Mononuclear cell (primary cell): ENCODE measurements around the gene AEBP2. TPM values are rescaled to one million over a fixed set of nuclear protein-coding genes. Genes with fewer than 3 reads are reported as not detected.
"Not testable (repeated sequence)": the region's sequence is repeated elsewhere in the genome, so short reads cannot be mapped to it uniquely, and the experiment has no call there.

Experiments used
- H3K27me3 ChIP-seq: 2 replicates; pipeline ENCODE4 v1.6.0; 2011; ENCODE audit warnings: low read length, control low read depth; ENCODE audit not compliant: insufficient read depth
- H3K4me1 ChIP-seq: 2 replicates; pipeline ENCODE4 v1.5.1; 2011; ENCODE audit warnings: mild to moderate bottlenecking, low read length, control low read depth; ENCODE audit not compliant: insufficient read depth
- H3K4me3 ChIP-seq: 2 replicates; pipeline ENCODE4 v1.5.1; 2011; ENCODE audit warnings: mild to moderate bottlenecking, low read length, moderate library complexity
- H3K9me3 ChIP-seq: 2 replicates; pipeline ENCODE4 v1.5.1; 2011; ENCODE audit warnings: low read depth, mild to moderate bottlenecking, control low read depth, low read length
- total RNA-seq: library from RNA; depleted of rRNA; stranded (reverse); fragments of >200 nt; gene quantifications from one replicate; pipeline ENCODE4 v1.2.3, GENCODE V29; 2012

AEBP2 gene, protein sequence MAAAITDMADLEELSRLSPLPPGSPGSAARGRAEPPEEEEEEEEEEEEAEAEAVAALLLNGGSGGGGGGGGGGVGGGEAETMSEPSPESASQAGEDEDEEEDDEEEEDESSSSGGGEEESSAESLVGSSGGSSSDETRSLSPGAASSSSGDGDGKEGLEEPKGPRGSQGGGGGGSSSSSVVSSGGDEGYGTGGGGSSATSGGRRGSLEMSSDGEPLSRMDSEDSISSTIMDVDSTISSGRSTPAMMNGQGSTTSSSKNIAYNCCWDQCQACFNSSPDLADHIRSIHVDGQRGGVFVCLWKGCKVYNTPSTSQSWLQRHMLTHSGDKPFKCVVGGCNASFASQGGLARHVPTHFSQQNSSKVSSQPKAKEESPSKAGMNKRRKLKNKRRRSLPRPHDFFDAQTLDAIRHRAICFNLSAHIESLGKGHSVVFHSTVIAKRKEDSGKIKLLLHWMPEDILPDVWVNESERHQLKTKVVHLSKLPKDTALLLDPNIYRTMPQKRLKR
- total RNA-seq = 29.9 TPM

DNA sequence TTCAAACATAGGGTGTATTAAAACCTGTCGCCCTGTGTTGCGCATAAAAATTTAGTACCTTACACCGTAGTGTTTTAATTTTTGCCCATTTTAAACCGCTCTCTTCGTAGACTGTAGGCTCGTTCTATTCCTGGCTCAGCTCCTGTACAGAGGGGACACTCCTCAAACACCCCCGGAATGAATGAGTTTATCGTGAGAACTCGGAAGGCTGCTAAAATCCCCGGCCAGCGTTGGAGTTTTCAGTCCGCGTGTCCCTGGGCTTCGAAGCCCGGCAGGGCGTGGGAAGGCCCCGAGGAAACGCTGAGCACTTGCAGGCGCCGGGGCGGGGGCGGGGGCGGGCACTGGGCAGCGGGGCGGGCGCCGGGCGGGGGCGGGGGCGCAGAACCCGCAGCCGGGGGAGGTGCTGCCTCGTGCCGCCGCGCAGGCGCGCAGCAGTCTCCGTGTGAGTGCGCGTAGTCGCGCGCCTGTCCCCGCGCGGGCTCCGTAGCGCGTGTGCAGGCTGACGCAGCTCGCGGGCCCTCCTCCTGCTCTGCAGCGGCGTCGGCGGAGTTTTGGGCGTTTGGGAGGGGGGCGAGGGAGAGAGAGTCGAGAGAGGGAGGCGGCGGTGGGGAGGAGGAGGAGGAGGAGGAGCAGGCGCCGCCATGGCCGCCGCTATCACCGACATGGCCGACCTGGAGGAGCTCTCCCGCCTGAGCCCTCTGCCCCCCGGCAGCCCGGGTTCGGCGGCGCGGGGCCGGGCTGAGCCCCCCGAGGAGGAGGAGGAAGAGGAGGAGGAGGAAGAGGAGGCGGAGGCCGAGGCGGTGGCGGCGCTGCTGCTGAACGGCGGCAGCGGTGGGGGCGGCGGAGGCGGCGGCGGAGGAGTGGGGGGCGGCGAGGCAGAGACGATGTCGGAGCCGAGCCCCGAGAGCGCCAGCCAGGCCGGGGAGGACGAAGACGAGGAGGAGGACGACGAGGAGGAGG lies at the start of gene AEBP2:
Gene AEBP2, plus strand, starts transcription at position 434 of the 960 bp plus-strand sequence. Its CDS starts 208 bp downstream, at position 642.
- H3K4me3 ChIP-seq = peak within 1 kb of the TSS; percentile 71

DNA sequence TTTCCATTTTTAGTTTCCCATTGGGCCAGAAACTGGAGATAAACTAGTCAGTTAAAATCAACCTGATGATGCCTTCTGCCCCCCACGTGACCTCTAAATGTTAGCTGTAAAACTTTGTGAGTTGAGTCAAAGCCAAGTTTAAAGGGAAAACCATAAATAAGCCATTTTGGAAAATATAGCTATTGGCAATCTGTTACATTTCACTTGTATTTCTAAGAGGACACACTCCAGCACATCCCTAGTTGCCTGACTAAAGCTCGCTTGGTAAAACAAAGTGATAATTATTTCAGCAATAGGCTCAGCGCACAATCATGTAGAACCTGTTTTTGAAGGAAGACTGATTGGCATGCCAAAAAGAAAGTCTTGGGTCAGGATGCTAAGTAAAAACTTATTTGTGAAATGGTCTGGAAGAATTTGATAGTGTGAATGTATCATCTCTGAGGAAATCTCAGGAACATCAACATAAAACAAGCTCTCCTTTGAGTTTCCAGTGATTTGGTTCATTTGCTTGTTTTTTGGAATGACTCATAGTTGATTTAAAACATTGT lies 49.2 kb upstream of the AEBP2 start:
- Histone ChIP-seq H3K27me3 (no peaks in the 10 kb centered on the region), H3K4me1 (no peaks in the 10 kb centered on the region), H3K4me3 (no peak overlapping the region)

More for the DNA sequence above, at the start of gene AEBP2:
- Histone ChIP-seq H3K4me1 (peaks cover 19% of the 10 kb centered on the region), H3K27me3 (no peaks in the 10 kb centered on the region), H3K9me3 (no peaks in the 10 kb centered on the region)

DNA sequence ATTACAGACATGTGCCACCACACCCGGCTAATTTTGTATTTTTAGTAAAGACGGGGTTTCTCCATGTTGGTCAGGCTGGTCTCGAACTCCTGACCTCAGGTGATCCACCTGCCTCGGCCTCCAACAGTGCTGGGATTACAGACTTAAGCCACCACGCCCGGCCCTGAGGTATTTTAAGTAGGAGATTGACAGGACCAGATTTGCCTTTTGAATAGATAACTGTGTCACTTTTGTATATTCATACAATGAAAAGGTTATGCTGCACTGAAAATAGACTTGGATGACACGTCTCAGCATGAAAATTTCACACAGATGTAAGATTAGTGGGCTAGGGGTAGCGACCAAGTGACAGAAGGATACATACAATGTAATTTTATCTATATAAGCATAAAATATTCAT lies 46.6 kb upstream of the AEBP2 start:
- H3K9me3 ChIP-seq, H3K4me3 ChIP-seq, H3K4me1 ChIP-seq, H3K27me3 ChIP-seq: not testable (repeated sequence)

More for the DNA sequence above, 49.2 kb upstream of the AEBP2 start:
- no peaks in the 10 kb centered on the region for H3K9me3 ChIP-seq

DNA sequence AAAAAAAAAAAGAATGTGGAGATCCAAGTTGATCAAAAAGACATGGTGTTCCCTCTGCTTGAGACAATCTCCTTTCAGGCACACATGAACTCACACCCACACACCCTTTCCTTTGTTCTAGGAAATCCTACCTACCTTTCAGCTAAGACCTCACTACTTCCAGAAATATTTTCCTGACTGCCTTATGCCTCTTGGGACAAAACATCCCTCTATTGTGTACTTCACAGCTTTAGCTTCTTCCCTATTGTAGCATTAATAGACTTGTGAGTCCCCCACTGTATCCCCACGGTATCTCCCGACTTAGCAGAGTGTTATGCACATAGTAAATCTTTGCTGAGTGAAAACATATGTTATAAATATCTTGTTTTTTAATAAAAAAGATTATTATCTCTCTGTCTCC lies 44.9 kb upstream of the AEBP2 start:
- Histone ChIP-seq H3K4me3 (no peak overlapping the region), H3K4me1 (no peaks in the 10 kb centered on the region), H3K9me3 (no peaks in the 10 kb centered on the region), H3K27me3 (no peaks in the 10 kb centered on the region)

DNA sequence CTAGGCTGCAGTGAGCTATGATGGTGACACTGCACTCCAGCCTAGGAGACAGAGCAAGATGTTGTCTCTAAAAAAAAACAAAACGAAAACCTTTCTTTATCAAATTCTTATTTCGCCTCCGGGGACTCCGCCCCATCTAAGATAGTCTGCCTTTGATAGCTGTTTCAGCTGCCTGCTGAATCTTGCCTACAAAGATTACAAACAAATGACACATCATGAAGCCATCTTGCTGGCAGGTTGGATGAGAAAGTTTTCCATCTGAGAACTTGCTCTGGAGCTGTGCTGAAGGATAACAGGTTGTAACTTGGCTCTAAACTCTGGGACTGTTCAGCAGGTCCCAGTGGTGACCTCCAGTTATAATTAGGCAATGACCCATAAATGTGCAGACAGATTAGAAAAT lies 41.8 kb upstream of the AEBP2 start:
- no peaks in the 10 kb centered on the region for H3K9me3 ChIP-seq
- no peak overlapping the region for H3K4me3 ChIP-seq
- H3K4me1 ChIP-seq = no peaks in the 10 kb centered on the region
- no peaks in the 10 kb centered on the region for H3K27me3 ChIP-seq

DNA sequence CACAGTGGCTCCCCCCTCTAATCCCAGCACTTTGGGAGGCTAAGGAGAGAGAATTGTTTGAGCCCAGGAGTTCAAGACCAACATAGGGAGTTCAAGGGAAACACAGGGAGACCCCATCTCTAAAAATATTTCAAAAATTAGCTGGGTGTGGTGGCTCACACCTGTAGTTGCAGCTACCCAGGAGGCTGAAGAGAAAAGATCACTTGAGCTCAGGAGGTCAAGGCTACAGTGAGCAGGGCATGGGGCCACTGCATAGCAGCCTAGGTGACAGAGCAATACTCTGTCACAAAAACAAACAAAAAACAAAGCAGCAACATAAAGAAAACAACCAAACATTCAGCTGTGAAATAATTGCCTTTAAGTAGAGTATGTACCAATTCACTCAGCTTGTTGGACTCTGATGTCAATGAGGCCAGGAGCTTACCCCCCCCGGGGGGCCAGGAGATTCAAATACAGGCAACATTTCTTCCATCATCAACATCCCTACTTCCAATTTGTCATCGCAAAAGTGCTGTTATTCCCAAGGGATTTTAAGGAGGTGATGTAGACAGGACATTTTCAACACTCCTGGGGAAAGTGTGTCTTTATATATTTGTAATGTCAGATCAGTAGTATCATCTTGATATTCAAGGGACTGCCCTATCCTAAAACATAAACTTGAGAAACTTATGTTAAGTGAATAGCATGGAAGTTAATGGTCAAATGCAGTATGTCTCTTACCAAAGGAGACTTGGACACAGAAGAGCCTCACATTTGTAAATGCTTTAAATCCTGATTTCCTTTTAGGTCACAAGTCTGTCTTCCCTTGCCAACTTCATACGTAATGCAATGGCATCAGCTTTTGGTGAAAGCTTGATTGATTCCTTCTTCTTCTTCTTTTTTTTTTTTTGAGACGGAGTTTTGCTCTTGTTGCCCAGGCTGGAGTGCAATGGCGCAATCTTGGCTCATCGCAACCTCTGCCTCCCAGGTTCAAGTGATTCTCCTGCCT lies 40.6 kb upstream of the AEBP2 start:
- Histone ChIP-seq H3K4me3 (no peak overlapping the region), H3K27me3 (no peaks in the 10 kb centered on the region), H3K9me3 (no peaks in the 10 kb centered on the region), H3K4me1 (peaks cover 7% of the 10 kb centered on the region)

DNA sequence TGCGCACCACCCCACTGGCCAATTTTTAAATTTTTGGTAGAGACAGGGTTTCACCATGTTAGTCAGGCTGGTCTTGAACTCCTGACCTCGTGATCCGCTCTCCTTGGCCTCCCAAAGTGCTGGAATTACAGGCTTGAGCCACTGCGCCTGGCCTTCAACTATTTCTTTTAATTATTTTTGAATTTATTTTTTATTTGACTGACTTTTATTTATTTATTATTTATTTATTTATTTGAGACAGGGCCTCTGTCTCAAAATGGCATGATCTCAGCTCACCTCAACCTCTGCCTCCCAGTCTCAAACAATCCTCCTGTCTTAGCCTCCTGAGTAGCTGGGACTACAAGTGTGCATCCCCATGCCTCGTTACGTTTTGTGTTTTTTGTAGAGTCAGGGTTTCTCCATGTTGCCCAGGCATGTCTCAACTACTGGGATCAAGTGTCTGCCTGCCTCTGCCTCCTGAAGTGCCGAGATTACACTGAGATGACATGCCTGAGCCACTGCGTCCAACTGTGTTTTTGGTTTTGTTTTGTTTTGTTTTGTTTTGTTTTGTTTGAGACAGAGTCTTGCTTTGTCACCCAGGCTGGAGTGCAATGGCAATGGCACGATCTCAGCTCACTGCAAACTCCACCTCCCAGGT lies 38.5 kb upstream of the AEBP2 start:
- H3K4me1 ChIP-seq = peaks cover 15% of the 10 kb centered on the region
- H3K27me3 ChIP-seq, H3K4me3 ChIP-seq, H3K9me3 ChIP-seq: not testable (repeated sequence)

DNA sequence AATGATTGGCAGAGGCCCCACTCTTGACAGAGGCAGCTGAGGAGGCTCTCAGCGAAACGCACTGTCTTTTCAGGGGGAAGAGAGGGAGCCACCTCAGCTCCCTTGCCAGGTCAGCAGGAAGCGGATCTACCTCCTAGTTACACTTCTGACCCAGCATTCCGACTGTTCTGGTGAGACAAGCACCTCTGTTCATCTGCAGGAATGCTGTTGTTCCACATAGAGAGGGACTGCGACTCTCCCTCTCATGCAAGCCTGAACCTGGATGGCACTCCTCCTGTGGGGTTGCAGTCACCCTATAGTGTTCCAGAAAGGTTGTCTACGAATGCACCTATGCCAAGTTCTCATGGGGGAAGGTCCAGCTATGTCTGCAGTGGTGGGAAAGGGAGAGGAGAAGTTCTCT lies 37.1 kb upstream of the AEBP2 start:
- no peaks in the 10 kb centered on the region for H3K27me3 ChIP-seq

DNA sequence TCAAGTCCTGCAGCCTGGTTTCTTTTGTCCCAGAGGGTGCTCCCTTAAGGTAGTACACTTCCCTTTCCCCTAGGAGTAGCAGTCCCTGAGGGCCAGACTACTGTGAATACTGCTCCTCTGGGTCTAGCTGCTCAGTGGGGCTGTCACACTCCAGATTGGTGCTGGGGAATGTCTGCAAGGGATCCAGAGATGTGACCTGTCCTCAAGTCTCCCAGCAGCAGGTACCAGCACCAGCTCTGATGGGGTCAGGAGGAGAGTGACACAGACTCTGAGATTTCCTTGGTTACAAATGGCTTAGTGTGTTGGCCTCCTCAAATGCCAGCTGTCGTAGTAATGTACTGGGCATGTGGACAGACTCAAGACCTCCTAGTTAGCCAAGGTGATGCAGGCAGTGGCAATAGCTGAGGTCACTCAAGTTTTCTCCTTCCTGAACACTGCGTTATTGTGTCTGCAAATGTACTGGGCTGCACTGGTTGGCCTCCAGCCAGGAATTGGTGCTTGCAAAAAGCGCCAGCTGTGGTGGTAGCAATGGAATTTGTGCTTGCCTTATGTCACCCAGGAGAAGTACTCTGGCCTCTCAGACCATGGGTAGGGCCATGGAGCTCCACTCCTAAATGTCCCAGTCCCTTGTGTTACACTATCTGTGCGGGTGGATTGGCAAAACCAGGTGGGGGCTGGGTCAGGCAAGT lies 36.4 kb upstream of the AEBP2 start:
- Histone ChIP-seq H3K9me3 (no peaks in the 10 kb centered on the region), H3K27me3 (no peaks in the 10 kb centered on the region), H3K4me3 (no peak overlapping the region), H3K4me1 (peaks cover 15% of the 10 kb centered on the region)

More for the DNA sequence above, 37.1 kb upstream of the AEBP2 start:
- Histone ChIP-seq H3K9me3 (no peaks in the 10 kb centered on the region), H3K4me3 (no peak overlapping the region), H3K4me1 (peaks cover 15% of the 10 kb centered on the region)

DNA sequence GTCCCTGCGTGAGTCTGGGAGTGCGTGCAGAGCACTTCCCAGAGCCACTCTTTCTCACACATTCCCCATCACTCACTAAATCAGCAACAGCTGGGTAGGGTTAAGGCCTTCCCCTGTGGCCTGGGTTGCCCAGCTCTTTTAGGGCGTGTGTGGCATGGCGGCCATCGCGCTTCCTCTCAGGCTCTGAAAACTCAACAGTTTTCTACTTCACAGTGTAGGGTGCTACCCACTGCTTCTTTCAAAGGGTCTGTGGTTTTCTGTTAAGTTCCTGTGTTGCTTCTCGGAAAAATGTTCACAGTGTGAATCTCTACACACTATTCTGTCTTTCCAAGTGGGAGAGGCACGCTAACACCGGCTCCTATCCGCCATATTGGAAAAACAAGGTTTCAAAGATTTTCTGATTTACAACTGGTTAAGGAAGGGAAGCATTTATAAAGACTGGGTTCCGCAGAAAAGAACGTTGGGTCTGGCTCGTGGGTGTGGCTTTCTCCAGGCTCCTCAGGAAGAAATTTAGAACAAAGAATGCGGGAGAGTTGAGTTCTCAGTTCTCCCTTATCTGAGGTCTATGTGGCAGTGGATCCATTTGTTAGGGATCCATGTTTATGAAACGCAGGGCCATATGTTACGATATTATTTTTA lies 34.9 kb upstream of the AEBP2 start:
- H3K9me3 ChIP-seq = no peaks in the 10 kb centered on the region
- H3K27me3 ChIP-seq = no peaks in the 10 kb centered on the region
- peaks cover 15% of the 10 kb centered on the region for H3K4me1 ChIP-seq
- H3K4me3 ChIP-seq = no peak overlapping the region

DNA sequence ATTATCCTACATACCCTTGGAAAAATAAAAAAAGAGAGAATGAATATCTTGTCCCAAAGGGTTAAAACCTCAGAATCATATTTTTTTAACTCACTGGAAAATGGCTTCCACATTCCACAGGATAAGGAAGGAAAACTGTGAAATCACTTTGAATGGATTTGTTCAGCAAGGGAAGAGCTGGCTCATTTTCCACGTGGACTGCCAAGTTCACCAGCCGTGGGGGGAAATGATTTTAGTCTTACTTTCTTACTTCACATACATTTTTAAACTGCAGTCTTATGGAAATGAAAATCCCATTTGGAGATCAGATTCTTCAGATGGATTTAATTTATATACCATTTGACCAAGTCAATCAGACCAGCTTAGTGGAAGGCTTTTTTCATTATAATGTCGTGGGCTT lies 29.9 kb upstream of the AEBP2 start:
- H3K4me1 ChIP-seq = peaks cover under 1% of the 10 kb centered on the region
- no peak overlapping the region for H3K4me3 ChIP-seq
- H3K27me3 ChIP-seq = no peaks in the 10 kb centered on the region
- H3K9me3 ChIP-seq = no peaks in the 10 kb centered on the region

DNA sequence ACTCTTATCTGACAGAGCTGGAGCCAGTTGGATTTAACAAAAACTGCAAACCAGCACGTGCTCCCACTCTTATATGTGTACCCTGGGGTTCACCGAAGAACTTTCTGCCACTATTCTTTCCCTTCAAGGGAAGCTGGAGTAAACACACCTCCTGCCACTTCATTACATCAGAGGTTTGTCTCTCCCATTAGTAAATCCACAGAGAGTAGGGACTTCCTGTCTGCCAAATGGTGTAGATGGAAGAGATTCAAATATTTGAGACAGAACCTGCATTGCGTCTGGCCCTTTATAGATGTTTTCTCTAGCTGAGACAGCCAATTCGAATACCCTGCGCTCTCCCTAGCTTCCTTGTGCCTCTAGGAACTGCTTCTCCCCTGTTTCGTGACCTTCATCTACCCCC lies 29.1 kb upstream of the AEBP2 start:
- H3K4me1 ChIP-seq = no peaks in the 10 kb centered on the region
- no peaks in the 10 kb centered on the region for H3K27me3 ChIP-seq
- H3K9me3 ChIP-seq = no peaks in the 10 kb centered on the region
- no peak overlapping the region for H3K4me3 ChIP-seq

DNA sequence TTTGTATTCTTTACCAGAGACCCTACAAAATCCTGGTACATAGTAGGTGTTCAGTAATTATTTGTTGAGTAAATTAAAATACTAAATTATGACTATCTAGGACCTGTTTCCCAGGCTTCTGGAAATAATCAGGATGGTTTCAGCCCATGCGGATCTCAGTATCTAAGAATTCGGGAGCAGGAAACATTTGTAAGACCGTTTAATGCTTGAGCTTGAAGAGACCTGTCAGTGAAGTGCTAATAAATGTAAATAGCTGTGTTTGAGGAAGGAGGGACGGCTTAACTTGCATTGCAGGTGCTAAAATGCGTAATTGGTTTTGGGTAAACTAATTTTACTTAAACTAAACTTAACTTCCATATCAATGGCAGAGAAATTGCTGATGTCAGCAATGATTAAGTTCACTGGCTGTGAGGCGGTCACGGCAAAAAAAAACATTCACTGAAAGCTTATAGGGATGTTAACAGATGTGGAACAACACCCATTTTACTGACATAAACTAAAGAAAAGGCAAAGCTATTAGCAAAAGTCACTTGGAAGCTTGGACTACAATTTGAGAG lies 28.6 kb upstream of the AEBP2 start:
- Histone ChIP-seq H3K4me3 (no peak overlapping the region), H3K27me3 (no peaks in the 10 kb centered on the region), H3K4me1 (no peaks in the 10 kb centered on the region), H3K9me3 (no peaks in the 10 kb centered on the region)
